Kidney tubule cell (primary cell): ENCODE measurements around the gene KIF21B.

Experiments
- DNase-seq: peaks from one replicate; pipeline ENCODE4 v3.0.0-alpha.2; 2018; ENCODE audit warnings: low spot score

The KIF21B gene

GRCh38 chr1:201048521-201048920 is 25.0 kb upstream of the KIF21B start:
- DNase-seq = no peak

- no peak for DNase-seq
These were observed 20.6 kb upstream of the KIF21B start for GRCh38 chr1:201044119-201044518.

GRCh38 chr1:201042779-201043461 is 19.4 kb upstream of the KIF21B start:
- peak; percentile 65 for DNase-seq

- DNase-seq = no peak
These were observed 17.5 kb upstream of the KIF21B start for GRCh38 chr1:201041011-201041410.

GRCh38 chr1:201039876-201040275 is 16.4 kb upstream of the KIF21B start:
- DNase-seq = no peak

- no peak for DNase-seq
These were observed 15.9 kb upstream of the KIF21B start for GRCh38 chr1:201039418-201039817.

- no peak for DNase-seq
These were observed 14.8 kb upstream of the KIF21B start for GRCh38 chr1:201038186-201038876.

- DNase-seq = no peak
These were observed 12.8 kb upstream of the KIF21B start for GRCh38 chr1:201036188-201036842.

- no peak for DNase-seq
These were observed 11.2 kb upstream of the KIF21B start for GRCh38 chr1:201034671-201035070.

- no peak for DNase-seq
These were observed 8.9 kb upstream of the KIF21B start for GRCh38 chr1:201032408-201032807.

- peak; percentile 43 for DNase-seq
These were observed 5.0 kb upstream of the KIF21B start for GRCh38 chr1:201028461-201028889.

- DNase-seq = no peak
These were observed 3.3 kb upstream of the KIF21B start for GRCh38 chr1:201026836-201027235.

GRCh38 chr1:201026234-201026633 is 2.7 kb upstream of the KIF21B start:
- DNase-seq = no peak

- DNase-seq = peak; percentile 75
These were observed 2.1 kb upstream of the KIF21B start for GRCh38 chr1:201025571-201026002.

- no peak for DNase-seq
These were observed 1.1 kb upstream of the KIF21B start for GRCh38 chr1:201024625-201024998.

GRCh38 chr1:201023920-201024624 is 558 bp upstream of the KIF21B start:
- no peak for DNase-seq

GRCh38 chr1:201022820-201023516 is 546 bp downstream of the KIF21B start:
- no peak for DNase-seq

GRCh38 chr1:201022493-201022819 is 1.1 kb downstream of the KIF21B start:
- DNase-seq = no peak

GRCh38 chr1:201021630-201022492 is 1.7 kb downstream of the KIF21B start:
- DNase-seq = no peak

- DNase-seq = no peak
These were observed 2.5 kb downstream of the KIF21B start for GRCh38 chr1:201020721-201021629.
